Measurements from ENCODE around the gene POC5. TPM values are rescaled to one million over a fixed set of nuclear protein-coding genes. Genes with fewer than 3 reads are reported as not detected.
"Not testable (repeated sequence)": the region's sequence is repeated elsewhere in the genome, so short reads cannot be mapped to it uniquely, and the experiment has no call there.

POC5 gene, protein sequence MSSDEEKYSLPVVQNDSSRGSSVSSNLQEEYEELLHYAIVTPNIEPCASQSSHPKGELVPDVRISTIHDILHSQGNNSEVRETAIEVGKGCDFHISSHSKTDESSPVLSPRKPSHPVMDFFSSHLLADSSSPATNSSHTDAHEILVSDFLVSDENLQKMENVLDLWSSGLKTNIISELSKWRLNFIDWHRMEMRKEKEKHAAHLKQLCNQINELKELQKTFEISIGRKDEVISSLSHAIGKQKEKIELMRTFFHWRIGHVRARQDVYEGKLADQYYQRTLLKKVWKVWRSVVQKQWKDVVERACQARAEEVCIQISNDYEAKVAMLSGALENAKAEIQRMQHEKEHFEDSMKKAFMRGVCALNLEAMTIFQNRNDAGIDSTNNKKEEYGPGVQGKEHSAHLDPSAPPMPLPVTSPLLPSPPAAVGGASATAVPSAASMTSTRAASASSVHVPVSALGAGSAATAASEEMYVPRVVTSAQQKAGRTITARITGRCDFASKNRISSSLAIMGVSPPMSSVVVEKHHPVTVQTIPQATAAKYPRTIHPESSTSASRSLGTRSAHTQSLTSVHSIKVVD
- polyA plus RNA-seq (ENCODE audit: insufficient read length), result 7.9 TPM

DNA sequence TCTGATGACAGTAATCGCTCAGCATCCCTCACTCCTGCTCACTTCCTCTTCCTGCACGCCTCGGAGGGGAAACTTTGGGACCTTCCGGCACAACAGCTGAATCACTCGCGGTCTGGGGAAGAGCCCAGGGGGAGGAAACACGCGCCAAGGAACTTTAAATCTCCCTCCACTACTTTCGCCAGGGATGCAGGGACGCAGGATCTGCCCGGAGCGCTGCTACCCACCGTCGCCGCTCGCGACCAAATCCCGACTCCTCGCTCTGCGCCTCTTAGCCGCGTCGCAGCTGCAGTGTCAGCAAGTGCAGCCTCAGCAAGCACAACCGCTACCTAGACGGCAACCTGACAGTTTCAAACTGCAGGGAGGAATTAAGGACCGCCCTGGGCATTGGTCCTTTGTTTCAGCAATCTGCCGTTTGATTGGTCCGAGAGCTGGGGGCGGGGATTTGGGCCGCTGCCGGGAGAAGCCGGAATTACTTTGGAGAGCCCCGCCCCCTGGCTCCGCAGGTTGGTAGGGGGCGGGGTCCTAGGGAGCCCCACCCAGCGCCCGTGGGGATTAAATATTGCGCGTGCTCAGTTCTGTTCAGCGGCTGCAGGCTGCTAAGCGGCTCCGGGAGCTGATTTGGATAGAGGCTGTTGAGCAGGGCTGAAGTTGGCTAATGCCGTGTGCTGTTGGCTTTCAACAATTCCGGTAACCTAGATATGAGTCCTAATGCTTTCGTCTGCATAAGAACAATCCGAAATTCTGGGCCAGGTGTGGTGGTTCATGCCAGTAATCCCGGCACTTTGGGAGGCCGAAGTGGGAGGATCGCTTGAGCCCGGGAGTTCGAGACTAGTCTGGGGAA, at the start of gene POC5:
POC5 (minus strand) TSS at position 356 of the 841 bp plus-strand sequence. CDS start 4,500 bp downstream, outside the sequence.
- DNase-seq (ENCODE audit: low read depth), result peak; percentile 81

DNA sequence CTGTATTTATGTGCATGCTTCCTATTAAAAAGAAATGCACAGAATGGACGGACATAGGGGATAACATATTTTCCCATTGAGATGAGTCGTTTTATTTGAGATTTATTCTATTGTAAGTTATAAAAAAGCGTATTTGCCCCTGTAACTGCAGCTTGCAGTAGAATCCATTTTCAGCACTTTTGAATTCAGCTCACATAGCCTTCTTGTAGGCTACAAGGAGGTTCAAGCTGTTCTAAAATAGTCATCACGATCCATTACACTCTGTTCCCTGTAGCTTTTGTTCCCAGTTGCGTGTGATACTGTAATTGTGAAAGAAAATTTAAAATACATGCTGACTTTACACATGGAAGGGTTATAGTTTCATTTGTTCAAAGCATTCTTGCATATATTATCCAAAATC, 40.9 kb upstream of the POC5 start:
- no peak for DNase-seq (ENCODE audit: low read depth)

DNA sequence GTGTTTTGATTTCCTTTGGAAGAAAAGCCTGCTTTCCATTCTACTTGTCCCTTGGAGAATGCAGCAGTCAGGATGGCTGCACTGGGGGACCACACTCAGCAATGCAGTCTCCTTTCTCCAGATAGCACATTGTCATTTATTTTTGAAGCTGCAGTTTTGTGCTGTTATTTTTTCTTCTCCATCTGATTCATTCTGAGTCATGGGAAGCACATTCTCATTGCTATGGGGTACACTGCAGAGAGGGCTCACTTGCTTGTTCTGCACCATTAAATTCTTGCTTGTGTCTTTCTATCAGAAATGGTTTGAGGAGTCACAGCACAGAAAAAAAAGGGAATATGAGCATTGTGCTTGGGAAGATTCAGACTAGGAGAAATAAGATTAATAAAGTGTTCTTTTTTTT, 39.7 kb upstream of the POC5 start:
- no peak for DNase-seq (ENCODE audit: low read depth)

DNA sequence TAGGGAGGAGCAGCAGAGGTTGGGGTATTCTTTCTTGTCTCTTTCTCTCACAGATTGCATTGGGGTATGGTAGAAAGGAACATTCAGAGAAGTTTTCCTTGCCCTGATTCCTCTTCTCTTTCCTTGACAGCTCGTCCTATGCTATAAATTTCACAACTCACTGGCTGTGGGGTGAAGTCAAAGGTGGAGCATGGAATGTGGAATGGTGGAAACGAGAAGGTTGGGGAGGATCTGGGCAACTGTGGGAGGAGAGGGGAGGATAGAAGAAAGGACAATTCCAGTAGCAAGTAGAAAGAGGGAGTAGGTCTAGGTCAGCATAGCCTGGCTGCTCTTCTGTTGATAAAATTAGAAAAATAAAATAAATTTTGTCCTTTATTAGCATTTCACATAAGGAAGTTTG, 39.0 kb upstream of the POC5 start:
- no peak for DNase-seq (ENCODE audit: low read depth)

DNA sequence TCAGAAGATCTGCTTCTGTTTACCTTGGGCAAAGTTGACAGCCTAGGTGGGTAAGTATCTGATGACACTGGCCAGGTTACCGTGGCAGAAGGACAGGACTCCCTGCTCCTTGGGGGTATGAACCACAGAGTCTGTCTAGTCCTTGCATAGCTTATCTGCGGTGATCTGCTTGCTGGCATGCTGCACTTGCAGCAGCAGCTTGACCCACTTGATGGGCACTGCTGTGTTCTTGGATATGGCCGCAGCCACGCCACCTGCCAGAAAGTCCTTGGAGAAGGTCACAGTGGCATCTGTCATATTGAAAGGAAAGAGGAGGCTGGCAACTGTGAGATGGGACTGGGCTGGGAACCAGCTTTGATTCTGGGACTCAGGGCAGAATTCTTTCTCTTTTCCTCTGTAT, 35.9 kb upstream of the POC5 start:
- DNase-seq (ENCODE audit: low read depth), result no peak

DNA sequence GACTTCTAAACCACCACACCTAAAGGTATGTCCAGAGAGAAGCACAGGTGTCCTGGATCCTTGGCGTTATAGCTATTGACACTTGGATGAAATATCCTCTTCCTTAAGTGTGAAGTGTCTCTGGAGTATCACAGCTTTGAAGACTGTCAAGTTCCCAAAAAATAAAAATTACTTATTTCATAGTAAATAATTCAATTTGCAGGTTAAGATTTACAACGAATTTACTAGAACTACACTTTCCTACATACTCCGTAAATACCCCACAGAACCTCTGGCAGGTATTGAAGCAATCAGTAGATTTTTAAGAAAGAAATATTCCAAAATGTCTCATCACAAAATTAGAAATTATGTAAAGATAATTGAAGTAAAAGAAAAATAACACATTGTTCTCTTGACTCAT, 27.1 kb upstream of the POC5 start:
- no peak for DNase-seq (ENCODE audit: low read depth)

DNA sequence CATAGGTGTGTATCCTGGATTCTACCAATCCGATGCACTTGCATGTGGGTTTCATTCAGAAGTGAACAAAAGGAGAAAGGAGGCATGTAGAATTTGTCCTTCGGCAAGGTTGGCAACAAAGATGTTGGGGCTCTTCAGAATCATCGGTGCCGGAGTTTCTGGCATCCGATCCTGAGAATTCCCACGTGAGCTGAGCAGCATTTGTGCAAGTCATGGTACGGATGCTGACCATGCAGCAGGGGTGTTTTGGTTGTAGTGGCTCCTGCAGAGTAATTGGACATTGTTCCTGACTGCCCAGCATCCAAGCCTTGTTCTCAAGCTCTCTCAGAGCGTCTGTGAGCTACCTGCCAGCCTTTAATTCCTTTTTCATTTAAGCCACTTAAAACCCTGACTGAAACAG, 19.0 kb upstream of the POC5 start:
- no peak for DNase-seq (ENCODE audit: low read depth)

DNA sequence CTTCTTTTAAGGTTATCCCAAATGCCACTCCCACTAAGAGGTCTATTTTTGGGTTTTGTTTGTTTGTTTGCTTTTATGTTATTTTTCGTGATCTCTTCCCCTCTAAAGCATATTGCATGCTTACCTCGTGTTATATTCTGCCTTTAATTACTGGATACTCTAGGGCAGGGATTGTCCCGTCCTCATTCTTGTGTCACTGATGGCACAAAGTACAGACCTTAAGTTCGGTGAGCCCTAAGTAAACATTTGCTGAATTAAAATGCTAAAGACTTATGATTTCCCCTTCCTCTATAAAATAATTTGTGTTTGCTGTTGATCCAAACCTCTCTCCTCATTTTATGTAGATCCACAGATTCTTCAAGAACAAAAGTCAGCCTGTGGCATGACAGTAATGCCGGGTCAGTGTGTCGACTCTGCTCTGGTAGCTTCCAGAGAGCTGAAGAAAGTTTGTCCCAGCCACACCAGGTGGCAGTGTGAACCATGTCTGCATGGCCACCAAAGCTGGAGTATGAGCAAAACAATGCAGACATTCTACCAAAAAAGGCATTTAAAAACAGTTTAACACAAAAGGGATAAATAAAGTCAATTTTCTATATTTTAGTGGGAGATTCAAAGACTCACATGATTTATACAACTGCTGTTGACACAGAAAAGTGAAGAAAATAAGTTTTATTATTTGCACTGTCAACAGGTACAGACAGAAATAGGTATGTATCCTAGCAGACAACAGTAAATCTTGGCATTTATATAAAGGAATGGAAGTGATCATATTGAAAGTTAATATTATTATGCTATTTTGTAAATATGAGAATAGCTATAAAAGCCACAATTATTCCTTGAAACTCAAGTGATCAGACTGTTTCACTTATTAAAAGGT, 17.9 kb upstream of the POC5 start:
- no peak for DNase-seq (ENCODE audit: low read depth)

DNA sequence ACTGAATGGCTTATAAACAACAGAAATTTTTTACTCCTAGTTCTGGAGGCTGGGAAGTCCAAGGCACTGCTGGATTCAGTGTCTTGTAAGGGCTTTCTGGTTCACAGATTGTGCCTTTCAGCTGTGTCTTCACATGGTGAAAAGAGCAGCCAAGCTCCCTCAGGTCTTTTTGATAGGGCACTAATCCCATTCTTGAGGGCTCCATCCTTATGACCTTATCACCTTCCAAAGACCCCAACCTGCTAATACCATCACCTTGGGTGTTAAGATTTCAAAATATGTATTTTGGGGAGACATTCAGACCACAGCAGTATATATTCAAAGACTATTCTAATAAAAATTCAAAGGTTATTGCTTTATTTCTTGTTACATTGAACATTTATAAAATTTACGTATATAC, 16.5 kb upstream of the POC5 start:
- no peak for DNase-seq (ENCODE audit: low read depth)

DNA sequence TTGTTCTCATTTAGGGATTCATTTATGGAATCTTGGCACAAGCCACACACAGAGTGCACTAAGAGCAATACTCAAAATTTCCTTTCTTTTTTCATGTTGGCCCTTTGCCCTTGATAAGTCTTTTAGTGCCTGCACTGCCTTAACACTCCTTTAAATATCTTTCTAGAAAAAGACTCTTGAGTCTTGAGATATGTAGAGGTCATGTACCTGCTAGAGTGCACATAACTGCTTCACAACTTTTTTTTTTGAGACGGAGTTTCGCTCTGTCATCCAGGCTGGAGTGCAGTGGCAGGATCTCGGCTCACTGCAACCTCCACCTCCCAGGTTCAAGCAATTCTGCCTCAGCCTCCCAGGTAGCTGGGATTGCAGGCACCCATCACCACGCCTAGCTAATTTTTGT, 14.3 kb upstream of the POC5 start:
- not testable (repeated sequence) for DNase-seq (ENCODE audit: low read depth)

DNA sequence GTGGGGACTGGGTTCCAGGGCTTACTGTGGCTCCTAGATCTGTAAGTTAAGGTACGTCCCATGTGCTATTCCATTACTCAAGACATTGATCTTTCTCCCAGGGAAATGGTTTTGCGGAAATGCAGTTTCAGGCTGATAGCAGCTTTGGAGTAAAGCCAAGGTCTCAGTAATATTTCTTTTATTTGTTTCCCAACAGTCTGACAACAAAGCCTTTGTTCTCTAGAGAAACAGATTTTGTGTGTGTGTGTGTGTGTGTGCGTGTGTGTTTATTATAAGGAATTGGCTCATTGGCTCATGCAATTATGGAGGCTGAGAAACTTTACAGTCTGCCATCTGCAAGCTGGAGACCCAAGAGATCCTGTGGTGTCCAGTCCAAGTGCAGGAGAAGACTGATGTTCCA, 12.1 kb upstream of the POC5 start:
- DNase-seq (ENCODE audit: low read depth), result no peak

DNA sequence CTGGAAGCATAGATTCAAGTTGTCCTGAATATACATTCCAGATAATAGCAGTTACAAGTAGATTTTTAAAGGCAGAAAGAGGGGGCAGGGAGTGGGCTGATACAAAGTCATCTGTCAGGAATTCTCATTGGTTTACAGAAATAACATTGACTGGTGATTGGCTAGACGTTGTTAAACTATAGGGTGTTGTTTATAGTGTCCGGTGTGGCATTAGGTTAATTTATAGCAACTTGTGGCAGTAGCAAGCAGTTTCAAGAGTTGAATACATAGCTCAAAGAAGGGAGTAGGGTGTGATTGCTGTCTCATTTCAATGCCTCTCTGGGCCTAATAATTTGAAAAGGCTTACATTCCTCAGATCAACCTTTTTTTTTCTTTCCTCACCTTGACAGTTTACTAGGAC, 10.7 kb upstream of the POC5 start:
- no peak for DNase-seq (ENCODE audit: low read depth)

DNA sequence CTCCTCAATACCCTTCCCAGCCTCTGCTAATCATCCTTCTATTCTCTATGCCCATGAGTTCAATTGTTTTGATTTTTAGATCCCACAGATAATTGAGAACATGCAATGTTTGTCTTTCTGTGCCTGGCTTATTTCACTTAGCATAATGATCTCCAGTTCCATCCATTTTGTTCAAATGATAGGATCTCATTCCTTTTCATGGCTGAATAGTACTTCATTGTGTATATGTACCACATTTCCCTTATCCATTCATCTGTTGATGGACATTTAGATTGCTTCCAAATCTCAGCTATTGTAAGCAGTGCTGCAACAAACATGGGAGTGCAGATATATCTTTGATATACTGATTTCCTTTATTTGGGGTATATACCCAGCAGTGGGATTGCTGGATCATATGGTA, 9.0 kb upstream of the POC5 start:
- not testable (repeated sequence) for DNase-seq (ENCODE audit: low read depth)

DNA sequence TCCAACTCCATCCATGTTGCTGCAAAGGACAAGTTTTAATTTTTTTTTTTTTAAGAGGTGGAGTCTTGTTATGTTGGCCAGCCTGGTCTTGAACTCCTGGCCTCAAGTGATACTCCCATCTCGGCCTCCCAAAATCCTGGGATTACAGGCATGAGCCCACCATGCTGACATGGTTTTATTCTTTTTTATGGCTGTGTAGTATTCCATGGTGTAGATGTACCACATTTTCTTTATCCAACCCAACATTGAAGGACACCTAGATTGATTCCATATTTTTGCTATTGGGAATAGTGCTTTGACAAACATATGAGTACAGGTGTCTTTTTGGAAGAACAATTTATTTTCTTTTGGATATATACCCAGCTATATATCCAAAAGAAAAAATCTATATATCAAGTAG, 6.1 kb upstream of the POC5 start:
- no peak for DNase-seq (ENCODE audit: low read depth)

DNA sequence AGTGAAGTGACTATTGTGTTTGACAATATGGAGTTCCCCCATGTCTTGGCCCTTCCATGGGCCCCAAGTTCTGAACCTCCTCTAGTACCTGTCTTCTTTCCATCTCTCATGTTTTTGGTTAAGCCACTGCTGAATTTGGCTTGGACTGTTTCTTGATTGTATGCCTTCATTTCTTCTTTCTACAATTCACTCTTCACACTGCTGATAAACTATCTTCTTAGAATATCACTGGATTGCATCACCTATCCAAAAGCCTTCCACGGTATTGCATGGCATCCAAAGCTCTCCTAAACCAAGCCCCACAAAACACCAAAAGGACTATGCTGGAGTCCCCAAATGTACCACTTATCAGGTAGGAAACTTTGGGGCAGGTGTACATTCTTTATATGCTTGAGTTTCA, 4.3 kb upstream of the POC5 start:
- DNase-seq (ENCODE audit: low read depth), result no peak

DNA sequence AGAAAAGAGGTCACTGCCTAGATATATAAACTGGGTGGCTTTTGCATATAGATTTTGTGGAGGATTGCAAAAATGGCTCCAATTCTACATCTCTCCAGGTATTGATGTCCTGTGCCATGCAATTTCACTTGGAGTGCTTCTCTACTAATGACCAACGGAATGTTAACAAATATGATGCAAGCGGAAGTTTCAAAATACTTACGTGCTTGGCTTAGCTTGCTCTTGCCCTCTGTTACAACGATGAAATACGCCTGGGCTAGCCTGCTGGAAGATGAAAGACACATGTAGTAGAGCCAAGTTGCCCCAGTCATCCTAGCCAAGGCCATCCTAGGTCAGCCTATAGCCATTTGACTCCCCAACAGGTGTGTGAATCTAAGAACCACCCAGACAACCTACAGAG, 3.6 kb upstream of the POC5 start:
- DNase-seq (ENCODE audit: low read depth), result no peak

DNA sequence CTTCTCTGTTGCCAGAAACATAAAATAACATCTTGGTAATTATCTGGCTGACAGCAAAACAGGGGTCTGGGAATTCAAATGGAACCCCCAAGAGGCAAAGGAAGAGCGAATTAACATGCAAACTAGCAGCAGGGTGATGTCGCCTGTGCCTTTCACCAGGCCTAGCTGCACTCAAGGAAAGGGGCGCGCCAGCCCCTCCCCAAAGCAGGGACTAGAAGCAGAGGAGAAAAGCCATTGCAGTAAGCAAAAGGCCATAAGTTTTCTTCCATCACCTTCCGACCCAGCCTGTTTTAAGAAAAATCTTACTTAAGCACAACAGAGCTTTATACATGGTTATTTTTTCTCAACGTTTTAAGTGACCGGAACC, 539 bp downstream of the POC5 start:
- no peak for DNase-seq (ENCODE audit: low read depth)

DNA sequence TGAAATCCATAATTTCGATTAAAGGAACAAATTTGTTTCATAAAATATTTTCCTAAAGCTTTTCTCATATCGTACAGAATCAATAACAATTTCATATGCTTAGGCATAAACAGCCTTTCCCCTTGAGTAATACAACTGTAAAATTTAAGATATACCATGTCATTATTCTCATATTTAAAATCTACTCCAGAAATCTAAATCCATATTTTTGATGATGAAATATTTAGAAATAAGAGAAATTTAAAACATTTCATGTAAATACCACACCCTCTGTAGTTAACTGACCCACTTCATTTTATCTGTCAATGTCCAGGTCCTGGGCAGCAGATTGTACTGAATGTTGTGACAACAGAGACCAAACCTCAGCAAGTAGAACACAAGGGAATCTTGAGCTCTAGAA, 5.1 kb downstream of the POC5 start:
- DNase-seq (ENCODE audit: low read depth), result no peak

DNA sequence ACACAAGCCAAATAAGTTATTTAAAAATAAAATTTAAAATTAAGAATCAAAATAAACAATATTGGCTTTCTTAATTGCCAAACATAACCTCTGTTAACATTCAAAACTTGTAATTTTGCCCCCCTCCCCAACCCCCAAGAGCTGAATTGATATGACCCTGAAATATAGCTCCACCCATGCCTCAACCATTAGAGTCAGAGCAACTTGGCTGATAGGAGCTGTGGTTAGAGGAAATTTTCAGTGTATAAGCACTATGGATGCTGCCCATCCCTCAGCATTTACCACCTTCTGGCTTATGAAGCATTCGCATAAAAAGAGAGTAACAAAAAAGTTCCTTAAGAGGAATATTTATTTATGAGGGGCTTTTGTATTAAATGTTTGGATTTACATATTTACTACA, 6.1 kb downstream of the POC5 start:
- DNase-seq (ENCODE audit: low read depth), result no peak

DNA sequence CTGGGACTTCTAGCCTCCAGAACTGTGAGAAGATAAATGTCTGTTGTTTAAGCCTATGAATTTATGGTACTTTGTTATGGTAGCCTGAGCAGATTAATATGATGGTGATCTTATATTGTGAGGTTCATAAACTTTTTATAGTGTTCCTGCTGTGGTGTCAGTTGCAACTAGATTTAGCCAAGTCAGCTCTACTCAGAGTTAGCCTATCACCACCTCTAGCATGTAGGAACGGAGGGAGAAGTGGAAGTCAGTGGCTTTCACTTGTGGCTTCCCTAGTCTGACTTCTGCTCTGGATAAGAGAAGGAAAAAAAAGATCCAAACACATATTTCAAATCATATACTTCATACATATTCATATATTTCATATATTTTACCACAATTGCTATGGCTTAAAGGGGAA, 6.6 kb downstream of the POC5 start:
- DNase-seq (ENCODE audit: low read depth), result no peak

DNA sequence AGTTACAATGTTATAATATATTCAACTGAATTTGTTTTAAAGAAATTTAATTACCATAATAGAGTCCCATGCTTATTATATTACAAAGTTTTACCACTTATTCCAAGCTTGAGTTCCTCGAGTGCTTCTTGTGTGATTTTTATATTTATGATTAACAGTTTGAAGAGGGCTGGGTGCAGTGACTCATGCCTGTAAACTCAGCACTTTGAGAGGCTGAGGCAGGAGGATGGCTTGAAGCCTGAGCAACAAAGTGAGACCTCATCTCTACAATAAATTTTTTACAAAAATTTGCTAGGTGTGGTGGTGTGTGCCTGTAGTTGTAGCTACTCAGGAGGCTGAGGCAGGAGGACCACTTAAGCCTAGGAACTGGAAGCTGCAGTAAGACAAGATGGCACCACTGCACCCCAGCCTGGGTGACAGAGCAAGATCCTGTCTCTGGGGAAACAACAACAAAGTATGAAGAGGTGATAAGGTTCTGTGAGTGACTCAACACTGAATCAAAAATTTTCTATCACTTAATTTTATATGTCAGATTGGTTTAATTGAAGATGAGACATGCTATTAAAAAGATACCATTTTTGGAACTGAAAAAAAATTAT, 9.2 kb downstream of the POC5 start:
- DNase-seq (ENCODE audit: low read depth), result no peak

Data from forelimb muscle (tissue), 1 donor.